HG03097 (cell line): ENCODE data around the gene MOSPD3.

Experiments used
- ATAC-seq: cut with Tn5 transposase; IDR thresholded peaks from one replicate; pipeline ENCODE4 v1.9.1; 2021; ENCODE audit not compliant: unreplicated experiment, low FRiP score

Gene MOSPD3

GRCh38 chr7:100621554-100621953, 9.2 kb downstream of the MOSPD3 start:
- ATAC-seq = no peak

- no peak for ATAC-seq
Measured at GRCh38 chr7:100623951-100624824, 11.8 kb downstream of the MOSPD3 start.

- no peak for ATAC-seq
Measured at GRCh38 chr7:100626055-100626454, 13.7 kb downstream of the MOSPD3 start.

GRCh38 chr7:100626530-100627237, 14.3 kb downstream of the MOSPD3 start:
- no peak for ATAC-seq

GRCh38 chr7:100627238-100627549, 14.9 kb downstream of the MOSPD3 start:
- ATAC-seq = no peak

- ATAC-seq = no peak
Measured at GRCh38 chr7:100629117-100629716, 16.9 kb downstream of the MOSPD3 start.

- no peak for ATAC-seq
Measured at GRCh38 chr7:100630066-100630465, 17.7 kb downstream of the MOSPD3 start.

- ATAC-seq = no peak
Measured at GRCh38 chr7:100632951-100633717, 20.8 kb downstream of the MOSPD3 start.

GRCh38 chr7:100639995-100640516, 27.7 kb downstream of the MOSPD3 start:
- ATAC-seq = no peak

GRCh38 chr7:100640517-100641440, 28.4 kb downstream of the MOSPD3 start:
- ATAC-seq = no peak

- ATAC-seq = no peak
Measured at GRCh38 chr7:100641463-100641859, 29.1 kb downstream of the MOSPD3 start, which contains the start of gene TFR2. Gene TFR2 (minus strand): TSS chr7:100641552. CDS start chr7:100641509, 43 bp downstream.

- ATAC-seq = no peak
Measured at GRCh38 chr7:100641860-100642533, 29.7 kb downstream of the MOSPD3 start.

GRCh38 chr7:100642534-100642907, 30.2 kb downstream of the MOSPD3 start:
- ATAC-seq = no peak

GRCh38 chr7:100649826-100650565, 37.7 kb downstream of the MOSPD3 start:
- no peak for ATAC-seq

GRCh38 chr7:100654908-100655831, 42.8 kb downstream of the MOSPD3 start:
- no peak for ATAC-seq

GRCh38 chr7:100655908-100656674, 43.8 kb downstream of the MOSPD3 start, which contains the start of gene ACTL6B:
Gene ACTL6B (minus strand): TSS chr7:100656448. CDS start chr7:100656354, 94 bp downstream.
- ATAC-seq = no peak
